OCI-M2 (cell line): ENCODE data around the gene OR52N5.
A peak's percentile ranks its signal among the peaks of the same experiment; 100 is the strongest.

ENCODE experiments used
- DNase-seq: peaks from one replicate; lab custom pipeline; 2025; ENCODE audit not compliant: unreplicated experiment; lab: John Stamatoyannopoulos, UW

Gene OR52N5

GRCh38 chr11:5783255-5783654, at the start of gene OR52N5:
OR52N5 (minus strand) TSS chr11:5783355; CDS start chr11:5778634, 4,721 bp downstream.
- no peak for DNase-seq

GRCh38 chr11:5831196-5831829, 48.2 kb upstream of the OR52N5 start:
- no peak for DNase-seq

GRCh38 chr11:5818245-5818886, 35.2 kb upstream of the OR52N5 start:
- DNase-seq = no peak

- DNase-seq = no peak
Observed at GRCh38 chr11:5815534-5815933, 32.4 kb upstream of the OR52N5 start.

GRCh38 chr11:5809905-5810795, 27.0 kb upstream of the OR52N5 start:
- DNase-seq = peak; percentile 43

- DNase-seq = no peak
Observed at GRCh38 chr11:5809122-5809519, 26.0 kb upstream of the OR52N5 start.

GRCh38 chr11:5808500-5809121, 25.5 kb upstream of the OR52N5 start, which contains the start of gene OR52N2:
OR52N2 (plus strand) TSS chr11:5808924; CDS start chr11:5820336, 11,412 bp downstream.
- DNase-seq = peak; percentile 37

- DNase-seq = no peak
Observed at GRCh38 chr11:5807580-5807979, 24.4 kb upstream of the OR52N5 start.

- no peak for DNase-seq
Observed at GRCh38 chr11:5803982-5804381, 20.8 kb upstream of the OR52N5 start.

GRCh38 chr11:5796541-5796940, 13.4 kb upstream of the OR52N5 start:
- DNase-seq = no peak

GRCh38 chr11:5791165-5791564, 8.0 kb upstream of the OR52N5 start, which contains the start of gene OR52N1:
OR52N1 (minus strand) TSS chr11:5791265; CDS start chr11:5788816, 2,449 bp downstream.
- DNase-seq = no peak

GRCh38 chr11:5767056-5767455, 16.1 kb downstream of the OR52N5 start:
- no peak for DNase-seq

- DNase-seq = no peak
Observed at GRCh38 chr11:5753943-5754342, 29.2 kb downstream of the OR52N5 start, which contains the start of gene OR52N4. OR52N4 (plus strand) TSS chr11:5754243; CDS start chr11:5754741, 498 bp downstream.

- DNase-seq = no peak
Observed at GRCh38 chr11:5749836-5750235, 33.3 kb downstream of the OR52N5 start.

GRCh38 chr11:5746614-5747013, 36.5 kb downstream of the OR52N5 start:
- DNase-seq = no peak

- DNase-seq = no peak
Observed at GRCh38 chr11:5738431-5738830, 44.7 kb downstream of the OR52N5 start.

- DNase-seq = no peak
Observed at GRCh38 chr11:5737670-5738392, 45.3 kb downstream of the OR52N5 start.

GRCh38 chr11:5737091-5737490, 46.1 kb downstream of the OR52N5 start:
- DNase-seq = no peak

- DNase-seq = no peak
Observed at GRCh38 chr11:5736396-5736795, 46.8 kb downstream of the OR52N5 start, which contains the start of gene OR56B1. OR56B1 (plus strand) TSS chr11:5736448; CDS start chr11:5736517, 69 bp downstream.

GRCh38 chr11:5727691-5728090, 55.5 kb downstream of the OR52N5 start:
- no peak for DNase-seq
